G401.6 (cell line): ENCODE measurements around the gene NDUFS4.
"Not testable (repeated sequence)": the region's sequence is repeated elsewhere in the genome, so short reads cannot be mapped to it uniquely, and the experiment has no call there.

ENCODE experiments used
- FAIRE-seq: peaks from 2 replicates; lab custom pipeline; 2012; peaks lifted over from hg19 to GRCh38; lab: Jason Lieb, UNC

The NDUFS4 gene

DNA sequence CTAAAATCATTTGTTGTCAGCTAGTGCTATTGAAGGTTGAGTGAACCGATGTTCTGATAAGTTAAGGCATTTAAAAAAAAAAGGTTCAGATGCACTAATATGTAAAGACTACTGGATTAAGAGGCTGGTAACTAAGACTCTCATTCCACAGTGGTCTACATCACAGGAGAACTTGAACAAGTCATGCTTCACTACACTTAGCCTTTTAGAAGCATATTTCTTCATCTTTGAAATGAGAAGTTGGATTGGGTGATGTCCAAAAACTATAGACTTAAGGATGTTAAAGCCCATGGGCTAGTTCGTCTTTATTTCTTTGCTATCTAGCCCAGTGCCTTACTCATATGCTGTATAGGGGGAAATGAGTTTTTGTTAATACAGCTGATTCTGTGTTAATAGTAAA, 107.2 kb downstream of the NDUFS4 start:
- FAIRE-seq: no peak

DNA sequence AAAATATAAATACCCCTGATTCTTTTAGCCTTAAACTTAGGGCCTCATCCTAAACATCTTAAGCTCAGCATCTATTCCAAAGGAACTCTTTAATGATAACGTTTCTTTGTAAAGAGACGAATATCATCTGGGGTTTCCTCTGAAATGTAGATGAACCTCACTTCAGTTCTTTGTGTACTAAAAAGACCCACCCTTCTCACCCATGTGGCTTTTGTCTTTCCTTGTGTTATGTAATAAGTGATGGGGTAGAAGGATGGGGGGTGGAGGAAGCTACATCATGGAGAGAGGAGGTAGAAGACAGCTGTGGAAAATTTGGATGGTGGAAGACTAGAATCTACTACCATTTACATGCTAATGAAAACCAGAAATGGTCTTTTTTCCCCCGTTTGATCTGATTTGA, 111.0 kb downstream of the NDUFS4 start:
- no peak for FAIRE-seq

DNA sequence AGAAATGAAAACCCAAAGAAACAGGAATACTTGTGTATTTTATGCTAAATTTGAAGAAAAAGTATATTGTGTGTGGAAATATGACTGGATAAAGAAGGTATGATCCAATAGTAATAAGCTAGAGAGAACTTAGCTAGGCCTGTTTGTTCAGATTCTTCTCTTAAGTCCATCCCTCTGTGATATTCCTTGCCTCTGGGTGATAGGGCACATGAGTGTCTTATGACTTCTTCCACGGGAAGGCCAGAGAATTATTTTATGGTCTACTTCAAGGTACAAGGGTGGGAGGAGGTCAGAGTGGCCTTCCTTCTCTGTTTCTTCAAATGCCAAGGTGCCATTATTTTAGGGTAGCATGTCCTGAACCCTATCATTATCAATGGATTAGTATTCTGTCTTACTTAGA, 113.7 kb downstream of the NDUFS4 start:
- FAIRE-seq: no peak

DNA sequence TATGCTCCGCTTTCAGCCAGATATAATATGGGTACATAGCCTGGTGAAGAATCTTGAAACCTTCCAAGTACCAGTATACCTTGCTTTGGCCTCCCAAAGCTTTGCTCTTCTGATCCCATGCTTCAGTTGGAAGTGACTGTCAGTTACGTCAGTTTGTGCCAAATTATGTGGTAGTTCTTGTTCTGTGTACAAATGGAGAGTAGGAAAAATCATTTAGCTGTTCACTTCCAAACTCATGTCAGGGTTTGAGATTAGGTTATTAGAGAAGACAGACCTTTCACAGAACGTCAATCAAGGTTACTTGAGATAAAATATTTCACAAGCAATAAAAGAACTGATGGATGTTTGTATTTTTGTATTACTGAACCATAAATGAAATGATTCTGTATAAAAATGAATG, 117.2 kb downstream of the NDUFS4 start:
- FAIRE-seq: no peak

DNA sequence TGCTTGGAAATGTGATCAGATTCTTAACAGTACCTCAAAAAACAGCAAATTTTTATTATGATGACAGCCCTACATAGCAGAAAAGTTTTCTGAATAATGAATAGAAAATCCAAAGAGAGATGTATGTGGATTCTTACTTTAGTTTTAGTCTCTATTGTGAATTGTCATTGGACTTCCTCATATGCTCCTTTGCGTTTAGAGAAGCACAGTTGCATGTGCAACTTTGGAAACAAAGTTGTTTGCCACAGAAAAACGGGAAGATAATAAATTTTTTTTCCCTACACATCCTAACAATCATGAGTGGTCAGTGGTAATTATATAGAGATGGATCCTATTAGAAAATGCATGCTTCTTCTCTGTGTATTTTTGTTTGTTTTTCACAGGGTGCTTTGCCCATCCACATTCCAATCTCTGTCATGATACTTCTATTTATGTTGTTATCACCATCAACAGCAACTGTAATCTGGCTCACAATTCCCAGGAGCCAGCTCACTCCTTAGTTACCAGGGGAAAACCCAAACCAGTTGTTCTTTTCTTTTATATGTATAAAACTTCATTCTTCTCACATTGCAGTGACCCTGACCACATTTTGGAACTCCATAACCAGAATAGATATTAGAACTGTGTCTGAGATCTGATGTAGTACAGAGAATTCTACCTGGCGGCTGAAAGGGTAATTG, 118.7 kb downstream of the NDUFS4 start:
- FAIRE-seq: no peak

DNA sequence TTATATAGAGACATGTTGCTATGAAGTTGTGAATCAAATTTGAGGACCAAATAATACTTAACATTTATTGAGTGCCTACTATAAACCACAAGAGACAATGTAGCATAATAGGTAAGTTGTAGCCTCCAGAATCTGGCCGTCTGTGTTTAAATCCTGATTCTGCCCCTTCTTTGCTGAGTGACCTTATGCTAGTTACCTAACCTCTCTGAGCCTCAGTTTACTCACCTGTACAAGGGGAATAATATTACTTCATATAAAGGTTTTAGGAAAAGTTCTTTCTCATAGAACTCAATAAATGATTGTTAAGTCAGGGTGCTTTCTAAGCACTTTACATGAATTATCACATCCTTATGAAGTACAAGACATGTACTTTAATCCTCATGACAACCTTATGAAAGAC, 120.6 kb downstream of the NDUFS4 start:
- no peak for FAIRE-seq

DNA sequence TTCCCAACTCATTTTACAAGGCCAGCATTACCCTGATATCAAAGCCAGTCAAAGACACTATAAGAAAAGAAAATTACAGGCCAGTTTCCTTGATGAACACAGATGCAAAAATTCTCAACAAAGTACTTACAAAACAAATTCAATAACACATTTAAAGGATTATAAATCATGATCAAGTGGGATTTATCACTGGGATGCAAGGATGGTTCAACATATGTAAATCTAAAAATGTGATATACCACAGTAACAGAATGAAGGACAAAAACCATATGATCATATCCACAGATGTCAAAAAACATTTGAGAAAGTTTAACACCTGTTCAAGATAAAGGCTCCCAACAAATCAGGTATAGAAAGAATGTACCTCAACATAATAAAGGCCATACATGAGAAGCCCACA, 130.6 kb downstream of the NDUFS4 start:
- no peak for FAIRE-seq

DNA sequence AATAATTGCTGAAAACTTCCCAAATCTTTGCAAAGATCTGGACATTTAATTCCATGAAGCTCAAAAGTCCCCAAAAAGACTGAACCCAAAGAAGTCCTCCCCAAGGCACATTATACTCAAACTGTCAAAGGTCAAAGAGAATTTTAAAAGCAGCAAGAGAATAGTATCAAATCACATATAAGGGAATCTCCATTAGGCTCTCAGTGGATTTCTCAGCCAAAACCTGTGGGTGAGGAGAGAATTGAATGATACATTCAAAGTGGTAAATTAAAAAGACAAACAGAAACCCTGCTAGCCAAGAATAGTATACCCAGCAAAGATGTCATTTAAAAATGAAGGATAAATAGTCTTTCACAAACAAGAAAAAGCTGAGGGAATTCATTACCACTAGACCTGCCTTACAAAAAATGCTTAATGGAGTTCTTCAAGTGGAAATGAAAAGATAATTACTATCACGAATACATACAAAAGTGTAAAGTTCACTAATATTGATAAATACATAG, 134.1 kb downstream of the NDUFS4 start:
- FAIRE-seq: no peak

DNA sequence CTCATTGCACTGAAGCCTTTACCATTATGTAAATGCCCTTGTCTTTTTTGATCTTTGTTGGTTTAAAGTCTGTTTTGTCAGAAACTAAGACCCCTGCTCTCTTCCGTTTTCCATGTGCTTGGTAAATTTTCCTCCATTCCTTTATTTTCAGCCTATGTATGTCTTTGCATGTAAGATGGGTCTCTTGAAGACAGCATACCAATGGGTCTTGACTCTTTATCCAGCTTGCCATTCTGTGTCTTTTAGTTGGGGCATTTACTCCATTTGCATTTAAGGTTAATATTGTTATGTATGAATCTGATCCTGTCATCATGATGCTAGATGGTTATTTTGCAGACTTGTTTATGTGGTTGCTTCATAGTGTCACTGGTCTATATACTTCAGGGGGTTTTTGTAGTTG, 150.0 kb downstream of the NDUFS4 start:
- FAIRE-seq: not testable (repeated sequence)

DNA sequence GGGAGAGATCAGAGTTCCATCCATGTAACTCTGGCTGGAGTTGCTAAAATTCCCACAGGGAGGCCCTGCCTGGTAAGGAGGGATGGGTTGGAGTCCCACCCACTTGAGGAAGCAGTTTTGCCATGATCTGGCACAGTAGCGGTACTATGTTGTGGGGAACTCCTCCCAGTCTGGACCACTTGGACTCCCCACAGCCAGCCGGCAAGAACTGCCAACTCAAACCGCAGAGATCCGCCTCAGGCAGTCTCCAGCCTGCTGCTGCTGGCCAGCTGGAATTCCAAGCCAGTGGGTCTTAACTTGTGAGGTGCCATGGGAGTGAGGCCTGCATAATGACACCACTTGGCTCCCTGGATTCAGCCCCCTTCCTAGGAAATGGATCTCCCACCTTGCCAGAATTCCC, 151.9 kb downstream of the NDUFS4 start:
- no peak for FAIRE-seq

DNA sequence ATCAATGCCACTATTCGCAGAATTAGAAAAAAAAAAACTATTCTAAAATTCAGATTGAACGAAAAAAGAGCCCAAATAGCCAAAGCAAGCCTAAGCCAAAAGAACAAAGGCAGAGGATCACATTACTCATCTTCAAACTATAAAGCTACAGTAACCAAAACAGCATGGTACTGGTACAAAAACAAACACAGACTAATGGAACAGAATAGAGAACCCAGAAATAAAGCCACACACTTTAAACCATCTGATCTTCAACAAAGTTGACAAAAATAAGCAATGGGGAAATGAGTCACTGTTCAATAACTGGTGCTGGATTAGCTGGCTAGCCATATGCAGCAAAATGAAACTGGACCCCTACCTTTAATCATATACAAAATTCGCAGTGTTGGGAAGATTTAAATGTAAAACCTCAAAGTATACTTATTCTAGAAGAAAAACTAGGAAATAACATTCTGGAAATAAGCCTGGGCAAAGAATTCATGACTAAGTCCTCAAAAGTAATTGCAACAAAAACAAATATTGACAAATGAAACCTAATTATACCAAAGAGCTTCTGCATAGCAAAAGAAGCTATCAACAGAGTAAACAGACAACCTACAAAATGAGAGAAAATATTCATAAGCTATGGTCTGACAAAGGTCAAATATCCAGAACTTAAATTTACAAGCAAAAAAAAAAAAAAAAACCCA, 153.7 kb downstream of the NDUFS4 start:
- FAIRE-seq: no peak

DNA sequence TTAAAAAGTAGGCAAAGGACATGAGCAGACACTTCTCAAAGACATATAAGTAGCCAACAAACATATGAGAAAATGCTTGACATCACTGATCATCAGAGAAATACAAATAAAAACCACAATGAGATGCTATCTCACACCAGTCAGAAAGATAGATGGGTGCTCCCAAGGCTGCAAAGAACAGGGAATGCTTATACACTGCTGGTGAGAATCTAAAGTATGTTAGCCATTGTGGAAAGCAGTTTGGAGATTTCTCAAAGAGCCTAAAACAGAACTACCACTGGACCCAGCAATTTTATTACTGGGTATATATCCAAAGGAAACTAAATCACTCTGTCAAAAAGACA, 154.2 kb downstream of the NDUFS4 start:
- FAIRE-seq: no peak

DNA sequence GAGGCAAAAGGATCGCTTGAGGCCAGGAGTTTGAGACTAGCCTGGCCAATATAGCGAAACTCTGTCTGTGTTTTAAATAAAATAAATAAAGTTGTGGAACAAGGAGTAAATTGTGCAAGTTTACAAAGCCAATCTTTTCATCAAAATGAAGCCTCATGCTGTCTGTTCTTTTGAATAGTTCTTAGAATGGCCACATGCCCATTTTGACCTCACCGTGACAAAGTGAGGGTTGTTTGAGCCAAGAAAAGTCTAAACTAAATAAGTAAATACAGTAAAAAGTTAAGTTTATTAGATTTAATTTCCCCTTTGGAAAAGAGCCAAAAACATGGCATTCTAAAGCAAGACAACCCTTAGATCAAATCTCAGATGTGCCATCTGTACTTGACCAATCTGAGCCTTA, 165.7 kb downstream of the NDUFS4 start:
- no peak for FAIRE-seq

DNA sequence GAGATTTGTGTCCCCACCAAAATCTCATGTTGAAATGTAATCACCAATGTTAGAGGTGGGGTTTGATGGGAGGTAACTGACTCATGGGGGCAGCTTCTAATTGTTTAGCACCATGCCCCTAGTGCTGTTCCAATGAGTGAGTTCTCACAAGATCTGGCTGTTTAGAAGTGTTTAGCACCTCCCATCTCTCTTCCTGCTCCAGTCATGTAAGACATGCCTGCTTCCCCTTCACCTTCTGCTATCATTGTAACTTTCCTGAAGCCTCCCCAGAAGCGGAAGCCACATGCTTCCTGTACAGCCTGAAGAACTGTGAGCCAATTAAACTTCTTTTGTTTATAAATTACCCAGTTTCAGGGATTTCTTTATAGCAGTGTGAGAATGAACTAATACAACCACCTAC, 170.5 kb downstream of the NDUFS4 start:
- FAIRE-seq: no peak
